ENCODE data around the gene GJB3. TPM values are rescaled to one million over a fixed set of nuclear protein-coding genes. Genes with fewer than 3 reads are reported as not detected.

The GJB3 gene
- total RNA-seq, 1 donor from 2014 or later: 9.6 TPM

DNA sequence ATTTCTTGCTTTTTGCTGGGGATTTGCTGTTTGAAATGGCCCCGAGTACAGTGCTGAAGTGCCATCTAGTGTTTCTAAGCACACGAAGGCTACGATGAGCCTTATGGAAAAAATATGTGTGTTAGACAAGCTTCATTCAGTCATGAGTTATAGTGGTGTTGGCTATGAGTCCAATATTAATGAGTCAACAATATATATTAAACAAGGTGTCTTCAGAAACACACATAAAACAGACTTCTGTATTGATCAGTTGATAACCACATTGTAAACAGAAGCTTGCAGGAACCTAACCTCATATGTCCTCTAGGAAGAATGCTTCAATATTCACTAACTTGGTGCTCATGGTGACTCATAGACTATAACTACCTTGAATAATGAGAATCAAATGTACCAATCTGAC, 27.9 kb upstream of the GJB3 start:
- TF ChIP-seq, protein P1, sequence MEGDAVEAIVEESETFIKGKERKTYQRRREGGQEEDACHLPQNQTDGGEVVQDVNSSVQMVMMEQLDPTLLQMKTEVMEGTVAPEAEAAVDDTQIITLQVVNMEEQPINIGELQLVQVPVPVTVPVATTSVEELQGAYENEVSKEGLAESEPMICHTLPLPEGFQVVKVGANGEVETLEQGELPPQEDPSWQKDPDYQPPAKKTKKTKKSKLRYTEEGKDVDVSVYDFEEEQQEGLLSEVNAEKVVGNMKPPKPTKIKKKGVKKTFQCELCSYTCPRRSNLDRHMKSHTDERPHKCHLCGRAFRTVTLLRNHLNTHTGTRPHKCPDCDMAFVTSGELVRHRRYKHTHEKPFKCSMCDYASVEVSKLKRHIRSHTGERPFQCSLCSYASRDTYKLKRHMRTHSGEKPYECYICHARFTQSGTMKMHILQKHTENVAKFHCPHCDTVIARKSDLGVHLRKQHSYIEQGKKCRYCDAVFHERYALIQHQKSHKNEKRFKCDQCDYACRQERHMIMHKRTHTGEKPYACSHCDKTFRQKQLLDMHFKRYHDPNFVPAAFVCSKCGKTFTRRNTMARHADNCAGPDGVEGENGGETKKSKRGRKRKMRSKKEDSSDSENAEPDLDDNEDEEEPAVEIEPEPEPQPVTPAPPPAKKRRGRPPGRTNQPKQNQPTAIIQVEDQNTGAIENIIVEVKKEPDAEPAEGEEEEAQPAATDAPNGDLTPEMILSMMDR (IDR thresholded peaks at IDR 0.05; ENCODE audit: unreplicated experiment): no peak
- no peaks in the 10 kb centered on the region for H3K9me3 Mint-ChIP-seq (ENCODE audit: unreplicated experiment)
- H3K4me1 Mint-ChIP-seq (ENCODE audit: unreplicated experiment): peaks cover 8% of the 10 kb centered on the region
- H3K27ac Mint-ChIP-seq (ENCODE audit: unreplicated experiment): no peak overlapping the region
- H3K27me3 Mint-ChIP-seq (ENCODE audit: unreplicated experiment): peaks cover 3% of the 10 kb centered on the region
- no peak for DNase-seq (ENCODE audit: low spot score)
- no peaks in the 10 kb centered on the region for H3K36me3 Mint-ChIP-seq (ENCODE audit: low read depth, unreplicated experiment)
- no peak overlapping the region for H3K4me3 Mint-ChIP-seq (ENCODE audit: unreplicated experiment)

DNA sequence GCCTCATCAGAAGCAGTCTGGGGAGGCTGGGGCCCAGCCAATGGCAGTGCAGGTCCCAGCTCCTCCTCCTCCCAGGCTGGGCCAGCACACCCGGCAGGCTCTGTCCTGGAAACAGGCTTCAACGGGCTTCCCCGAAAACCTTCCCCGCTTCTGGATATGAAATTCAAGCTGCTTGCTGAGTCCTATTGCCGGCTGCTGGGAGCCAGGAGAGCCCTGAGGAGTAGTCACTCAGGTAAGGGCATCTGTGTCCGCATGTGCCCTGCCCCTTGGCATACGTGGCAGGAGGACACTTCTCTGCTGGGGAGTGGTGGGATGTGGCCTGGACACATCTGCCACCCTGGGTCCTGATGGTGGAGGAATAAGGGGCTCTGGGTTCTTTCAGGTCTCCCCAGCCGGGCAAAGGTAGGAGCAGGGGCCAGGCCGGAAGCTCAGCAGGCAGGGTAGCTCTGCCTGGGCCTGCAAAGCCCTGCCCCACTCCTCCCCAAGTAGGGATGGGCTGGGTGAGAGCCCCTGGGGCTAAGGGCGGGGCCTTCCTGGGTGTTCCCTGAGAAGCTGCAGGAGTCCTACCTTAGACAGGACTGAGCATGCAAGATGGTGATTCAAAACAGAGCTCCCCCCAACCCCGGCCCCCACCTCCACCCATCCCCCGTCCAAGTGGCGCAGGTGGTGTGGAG, 25.9 kb upstream of the GJB3 start, which contains the start of gene GJB5:
TSS of gene GJB5 (plus strand) at position 84 of the 674 bp plus-strand sequence. CDS start 2,284 bp downstream, outside the sequence.
- no peak for DNase-seq (ENCODE audit: low spot score)
- H3K9me3 Mint-ChIP-seq (ENCODE audit: unreplicated experiment): no peaks in the 10 kb centered on the region
- H3K36me3 Mint-ChIP-seq (ENCODE audit: low read depth, unreplicated experiment): no peaks in the 10 kb centered on the region
- H3K27me3 Mint-ChIP-seq (ENCODE audit: unreplicated experiment): no peaks in the 10 kb centered on the region
- H3K4me1 Mint-ChIP-seq (ENCODE audit: unreplicated experiment): no peaks in the 10 kb centered on the region
- no peak within 1 kb of the TSS for H3K4me3 Mint-ChIP-seq (ENCODE audit: unreplicated experiment)
- no peak within 1 kb of the TSS for H3K27ac Mint-ChIP-seq (ENCODE audit: unreplicated experiment)
- TF ChIP-seq, protein P1 (IDR thresholded peaks at IDR 0.05; ENCODE audit: unreplicated experiment): no peak

DNA sequence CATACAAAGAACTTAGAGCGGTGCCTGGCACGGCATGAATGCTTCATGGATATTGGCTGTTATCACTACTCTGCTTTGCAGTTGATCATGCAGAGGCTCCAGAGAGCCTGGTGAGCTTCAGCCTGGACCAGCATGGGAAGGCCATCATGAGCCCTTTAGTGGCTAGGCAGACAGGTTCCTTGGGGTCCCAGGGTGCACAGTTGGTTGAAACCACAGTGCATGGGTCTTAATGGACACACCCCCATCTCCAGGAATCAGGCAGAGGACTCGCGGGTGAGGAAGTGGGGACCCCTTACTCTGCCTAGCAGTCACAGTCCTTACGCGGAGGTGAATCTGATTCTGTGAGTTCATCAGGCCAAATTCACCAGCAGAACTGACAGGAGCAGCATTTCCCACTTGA, 25.1 kb upstream of the GJB3 start:
- DNase-seq (ENCODE audit: low spot score): no peak
- Mint-ChIP-seq H3K4me1 (ENCODE audit: unreplicated experiment) (no peaks in the 10 kb centered on the region), H3K27ac (ENCODE audit: unreplicated experiment) (no peak overlapping the region), H3K36me3 (ENCODE audit: low read depth, unreplicated experiment) (no peaks in the 10 kb centered on the region), H3K27me3 (ENCODE audit: unreplicated experiment) (no peaks in the 10 kb centered on the region), H3K9me3 (ENCODE audit: unreplicated experiment) (no peaks in the 10 kb centered on the region), H3K4me3 (ENCODE audit: unreplicated experiment) (no peak overlapping the region)
- TF ChIP-seq, protein P1 (IDR thresholded peaks at IDR 0.05; ENCODE audit: unreplicated experiment): no peak

DNA sequence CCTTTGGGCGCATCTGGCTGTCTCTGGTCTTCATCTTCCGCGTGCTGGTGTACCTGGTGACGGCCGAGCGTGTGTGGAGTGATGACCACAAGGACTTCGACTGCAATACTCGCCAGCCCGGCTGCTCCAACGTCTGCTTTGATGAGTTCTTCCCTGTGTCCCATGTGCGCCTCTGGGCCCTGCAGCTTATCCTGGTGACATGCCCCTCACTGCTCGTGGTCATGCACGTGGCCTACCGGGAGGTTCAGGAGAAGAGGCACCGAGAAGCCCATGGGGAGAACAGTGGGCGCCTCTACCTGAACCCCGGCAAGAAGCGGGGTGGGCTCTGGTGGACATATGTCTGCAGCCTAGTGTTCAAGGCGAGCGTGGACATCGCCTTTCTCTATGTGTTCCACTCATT, 23.6 kb upstream of the GJB3 start:
- Mint-ChIP-seq H3K36me3 (ENCODE audit: low read depth, unreplicated experiment) (no peaks in the 10 kb centered on the region), H3K27me3 (ENCODE audit: unreplicated experiment) (no peaks in the 10 kb centered on the region), H3K27ac (ENCODE audit: unreplicated experiment) (no peak overlapping the region), H3K4me1 (ENCODE audit: unreplicated experiment) (no peaks in the 10 kb centered on the region), H3K9me3 (ENCODE audit: unreplicated experiment) (no peaks in the 10 kb centered on the region), H3K4me3 (ENCODE audit: unreplicated experiment) (no peak overlapping the region)
- TF ChIP-seq, protein P1 (IDR thresholded peaks at IDR 0.05; ENCODE audit: unreplicated experiment): no peak
- no peak for DNase-seq (ENCODE audit: low spot score)

DNA sequence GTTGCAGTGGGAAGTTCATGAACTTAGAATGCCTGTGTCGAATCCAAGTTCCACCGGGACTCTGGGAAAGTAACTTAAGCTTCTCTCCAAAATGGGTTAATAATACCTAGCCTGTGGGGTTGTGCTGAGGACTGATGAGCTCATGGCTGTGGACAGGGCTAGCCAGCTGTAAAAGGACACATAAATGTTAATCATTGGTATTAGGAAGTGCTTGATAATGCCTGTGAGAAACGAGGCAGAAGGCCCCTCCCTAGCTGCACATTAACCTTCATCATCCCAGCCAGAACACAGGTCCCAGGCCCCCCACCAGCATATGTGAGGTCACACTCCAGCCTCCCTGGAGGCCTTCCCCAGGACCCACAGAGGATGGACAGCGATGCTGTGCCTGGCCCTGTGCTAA, 22.3 kb upstream of the GJB3 start:
- H3K27ac Mint-ChIP-seq (ENCODE audit: unreplicated experiment): no peak overlapping the region
- no peaks in the 10 kb centered on the region for H3K4me1 Mint-ChIP-seq (ENCODE audit: unreplicated experiment)
- no peak overlapping the region for H3K4me3 Mint-ChIP-seq (ENCODE audit: unreplicated experiment)

More for the DNA sequence above, 22.3 kb upstream of the GJB3 start:
- H3K36me3 Mint-ChIP-seq (ENCODE audit: low read depth, unreplicated experiment): no peaks in the 10 kb centered on the region
- peaks cover 2% of the 10 kb centered on the region for H3K27me3 Mint-ChIP-seq (ENCODE audit: unreplicated experiment)
- H3K9me3 Mint-ChIP-seq (ENCODE audit: unreplicated experiment): no peaks in the 10 kb centered on the region
- TF ChIP-seq, protein P1 (IDR thresholded peaks at IDR 0.05; ENCODE audit: unreplicated experiment): no peak
- DNase-seq (ENCODE audit: low spot score): no peak
